Measurements from ENCODE around the gene ATP5F1D. TPM values are rescaled to one million over a fixed set of nuclear protein-coding genes. Genes with fewer than 3 reads are reported as not detected.

ATP5F1D gene
- total and polyA plus RNA-seq, 2 donors (not counting 1 experiment from before 2014, with no cell fraction given), result 150 to 166 TPM

DNA sequence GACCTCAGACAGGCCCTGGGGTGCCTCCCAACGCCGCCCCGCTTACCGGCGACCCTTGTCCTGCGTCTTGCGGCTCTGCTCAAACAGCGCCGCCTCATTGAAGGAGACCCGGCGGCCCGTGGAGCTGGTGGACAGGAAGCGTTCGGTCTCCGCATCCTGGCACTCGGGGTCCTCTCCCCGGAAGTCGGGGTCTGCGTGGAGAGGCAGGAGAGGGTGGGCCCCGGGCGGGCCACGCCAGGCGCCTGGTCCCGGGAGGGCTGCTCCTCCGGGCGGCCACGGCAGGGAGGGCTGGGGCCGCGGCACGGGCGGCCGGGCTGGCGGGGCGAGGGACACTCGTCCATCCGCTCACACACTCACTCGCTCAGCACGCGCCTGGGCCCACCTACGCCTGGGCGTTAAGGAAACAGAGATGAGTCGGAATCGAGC is 6.6 kb upstream of the ATP5F1D start:
- Histone ChIP-seq H3K9ac (ENCODE audit: low read length) (no peak overlapping the region), H3K36me3 (replicated peaks in 1 of 2; ENCODE audit: control extremely low read depth in 1 of 2, control insufficient read depth in 1 of 2, extremely low read depth in 1 of 2, insufficient read depth in 2 of 2, low read length in 1 of 2) (no peaks in the 10 kb centered on the region), H3K79me2 (ENCODE audit: control insufficient read depth, insufficient read depth, low read length) (no peaks in the 10 kb centered on the region), H3K27ac (ENCODE audit: low read length in 2 of 2) (no peak overlapping the region), H3K4me2 (replicated peaks; ENCODE audit: low read depth, low read length, poor library complexity, severe bottlenecking) (no peak overlapping the region), H3K9me3 (ENCODE audit: control extremely low read depth in 1 of 3, control insufficient read depth in 2 of 3, insufficient read depth in 1 of 3, low read length in 2 of 3) (no peaks in the 10 kb centered on the region), H2AFZ (ENCODE audit: insufficient read depth, low read depth, low read length, poor library complexity, severe bottlenecking) (no peak overlapping the region), H3K4me3 (ENCODE audit: control extremely low read depth in 1 of 5, extremely low read depth in 1 of 5, insufficient read depth in 1 of 5, low read depth in 2 of 5, low read length in 4 of 5) (no peak overlapping the region), H3K27me3 (replicated peaks in 1 of 4; ENCODE audit: control extremely low read depth in 1 of 4, control insufficient read depth in 3 of 4, insufficient read depth in 4 of 4, low read length in 3 of 4) (peaks cover 0 to 21% (median 7%) of the 10 kb centered on the region in 4 experiments), H3K4me1 (ENCODE audit: control insufficient read depth in 2 of 2, insufficient read depth in 2 of 2, low read length in 2 of 2) (peaks cover 15 to 19% of the 10 kb centered on the region in 2 donors), H4K20me1 (ENCODE audit: control insufficient read depth, insufficient read depth, low read length, poor library complexity, severe bottlenecking) (no peaks in the 10 kb centered on the region)
- Mint-ChIP-seq H3K9me3 (ENCODE audit: insufficient read depth) (no peaks in the 10 kb centered on the region), H3K4me3 (no peak overlapping the region), H3K27ac (peak overlapping the region; percentile 26), H3K4me1 (peaks cover 15% of the 10 kb centered on the region), H3K27me3 (peaks cover 8% of the 10 kb centered on the region)
- ChIA-PET CTCF (no interaction called here), POLR2A (no interaction called here)
- WGBS (ENCODE audit: insufficient coverage), result 96% methylated on average over 43 of the region's 43 CpGs
- no peak for TF ChIP-seq CTCF (IDR thresholded peaks at IDR 0.05)
- ATAC-seq (ENCODE audit: low read depth) (no peak), DNase-seq (no peak)
- intact Hi-C loops (cut with micrococcal nuclease), result no loop called here

GRCh38 chr19:1235625-1236538 is 5.7 kb upstream of the ATP5F1D start:
- peaks cover 0 to 21% (median 7%) of the 10 kb centered on the region in 4 experiments for H3K27me3 ChIP-seq (replicated peaks in 1 of 4; ENCODE audit: control extremely low read depth in 1 of 4, control insufficient read depth in 3 of 4, insufficient read depth in 4 of 4, low read length in 3 of 4)
- POLR2A ChIA-PET, result interaction anchor here (1.0 kb wide), 2 partner anchors 31 to 341 kb away, joined by 3 read pairs; no protein-coding TSS in a partner anchor
- intact Hi-C loops (cut with micrococcal nuclease), result no loop called here
- H3K36me3 ChIP-seq (replicated peaks in 1 of 2; ENCODE audit: control extremely low read depth in 1 of 2, control insufficient read depth in 1 of 2, extremely low read depth in 1 of 2, insufficient read depth in 2 of 2, low read length in 1 of 2), result no peaks in the 10 kb centered on the region
- peaks cover 8% of the 10 kb centered on the region for H3K27me3 Mint-ChIP-seq
- CTCF ChIA-PET, result no interaction called here
- no peak overlapping the region for H3K9ac ChIP-seq (ENCODE audit: low read length)
- peaks cover 16% of the 10 kb centered on the region for H3K4me1 Mint-ChIP-seq
- ATAC-seq (ENCODE audit: low read depth), result no peak
- H3K4me1 ChIP-seq (ENCODE audit: control insufficient read depth in 2 of 2, insufficient read depth in 2 of 2, low read length in 2 of 2), result peaks cover 19 to 26% of the 10 kb centered on the region in 2 donors
- H3K4me3 Mint-ChIP-seq, result no peak overlapping the region
- no peak overlapping the region for H3K4me2 ChIP-seq (replicated peaks; ENCODE audit: low read depth, low read length, poor library complexity, severe bottlenecking)
- no peaks in the 10 kb centered on the region for H3K79me2 ChIP-seq (ENCODE audit: control insufficient read depth, insufficient read depth, low read length)
- H3K9me3 ChIP-seq (ENCODE audit: control extremely low read depth in 1 of 3, control insufficient read depth in 2 of 3, insufficient read depth in 1 of 3, low read length in 2 of 3), result no peaks in the 10 kb centered on the region
- WGBS (ENCODE audit: insufficient coverage), result 90% methylated on average over 32 of the region's 39 CpGs
- DNase-seq, result no peak
- TF ChIP-seq CTCF (IDR thresholded peaks at IDR 0.05) (no peak), EZH2 (IDR thresholded peaks at IDR 0.05; ENCODE audit: borderline replicate concordance, insufficient read depth, low read depth, low read length, poor library complexity, severe bottlenecking) (no peak)
- peaks cover 1% of the 10 kb centered on the region for H4K20me1 ChIP-seq (ENCODE audit: control insufficient read depth, insufficient read depth, low read length, poor library complexity, severe bottlenecking)
- H2AFZ ChIP-seq (ENCODE audit: insufficient read depth, low read depth, low read length, poor library complexity, severe bottlenecking), result no peak overlapping the region
- no peaks in the 10 kb centered on the region for H3K9me3 Mint-ChIP-seq (ENCODE audit: insufficient read depth)
- no peak overlapping the region for H3K27ac ChIP-seq (ENCODE audit: low read length in 2 of 2)
- H3K4me3 ChIP-seq (ENCODE audit: control extremely low read depth in 1 of 5, extremely low read depth in 1 of 5, insufficient read depth in 1 of 5, low read depth in 2 of 5, low read length in 4 of 5), result no peak overlapping the region
- no peak overlapping the region for H3K27ac Mint-ChIP-seq
